ENCODE measurements around the gene NOS1. TPM values are rescaled to one million over a fixed set of nuclear protein-coding genes. Genes with fewer than 3 reads are reported as not detected.

Gene NOS1
- total and polyA plus RNA-seq, 2 of the 8 experiments (the other 6 are each of a cell fraction or from before 2014, with no cell fraction given) = 1.5 to 2.0 TPM

- no peak overlapping the region for H2BK15ac ChIP-seq (ENCODE audit: low read length)
- H2BK12ac ChIP-seq (ENCODE audit: low read depth, low read length) = no peak overlapping the region
- no peak overlapping the region for H3K4me3 ChIP-seq (ENCODE audit: extremely low read depth in 1 of 4, insufficient read depth in 2 of 4, low read depth in 3 of 4, low read length in 4 of 4)
- no peak overlapping the region for H3K14ac ChIP-seq (ENCODE audit: insufficient read length)
- H3K79me1 ChIP-seq (ENCODE audit: low read depth, low read length) = no peaks in the 10 kb centered on the region
- WGBS, 2 experiments (ENCODE audit: extremely low coverage in 1 of 2, insufficient coverage in 1 of 2, insufficient read length in 1 of 2, insufficient replicate concordance in 2 of 2, low coverage in 1 of 2, low lambda C conversion rate in 2 of 2, missing lambda C conversion rate in 1 of 2) = 86% methylated on average over 2 of the region's 2 CpGs; no CpG with 5 or more reads in 1 of the 2 experiments
- no peak overlapping the region for H3K23ac ChIP-seq (ENCODE audit: insufficient read length)
- H3K9me3 ChIP-seq (ENCODE audit: insufficient read depth in 2 of 2, low read depth in 1 of 2, low read length in 1 of 2) = no peaks in the 10 kb centered on the region
- no peaks in the 10 kb centered on the region for H3K36me3 ChIP-seq (ENCODE audit: control insufficient read depth in 2 of 4, insufficient read depth in 4 of 4, low read length in 3 of 4)
- H3K79me2 ChIP-seq (ENCODE audit: control insufficient read depth in 1 of 2, insufficient read depth in 2 of 2, low read length in 2 of 2) = no peaks in the 10 kb centered on the region
- no peak overlapping the region for H3K27ac ChIP-seq (ENCODE audit: low read depth, low read length)
- no peak overlapping the region for H3K4ac ChIP-seq (replicated peaks; ENCODE audit: insufficient read length, low read depth, low read length)
- ChIA-PET CTCF (ENCODE audit: partially characterized antibody) (interaction anchor here (1.0 to 2.0 kb wide), 3 partner anchors 9 to 109 kb away, joined by 3 to 7 read pairs (median 3); no protein-coding TSS in a partner anchor), POLR2A (ENCODE audit: partially characterized antibody) (interaction anchor here (0.9 kb wide), 1 partner anchor 11 kb away, joined by 3 read pairs; no protein-coding TSS in a partner anchor)
- H4K5ac ChIP-seq (ENCODE audit: insufficient read length, low read depth, low read length) = no peak overlapping the region
- H3K27me3 ChIP-seq (replicated peaks in 1 of 4; ENCODE audit: control insufficient read depth in 3 of 4, extremely low read depth in 1 of 4, insufficient read depth in 3 of 4, low read length in 3 of 4) = no peaks in the 10 kb centered on the region
- no peak overlapping the region for H2AK5ac ChIP-seq (ENCODE audit: low read depth, low read length)
- H3K4me1 ChIP-seq (replicated peaks in 1 of 4; ENCODE audit: control insufficient read depth in 3 of 4, insufficient read depth in 4 of 4, low read length in 3 of 4) = peaks cover 0 to 8% (median 5%) of the 10 kb centered on the region in 4 experiments; a peak in 4 of 7 replicates
- H4K8ac ChIP-seq (ENCODE audit: extremely low read depth, insufficient read depth, low read length) = no peak overlapping the region
- no peak overlapping the region for H2BK5ac ChIP-seq (ENCODE audit: low read depth, low read length)
- H3K18ac ChIP-seq (ENCODE audit: extremely low read depth, low read length) = no peak overlapping the region
- H3K56ac ChIP-seq (replicated peaks; ENCODE audit: insufficient read length, low read depth, low read length) = no peak overlapping the region
- no peaks in the 10 kb centered on the region for H4K20me1 ChIP-seq (replicated peaks in 1 of 2; ENCODE audit: control insufficient read depth in 1 of 2, insufficient read depth in 2 of 2, low read length in 2 of 2)
- no peak overlapping the region for H2BK120ac ChIP-seq (replicated peaks; ENCODE audit: low read depth, low read length)
- H4K91ac ChIP-seq (replicated peaks; ENCODE audit: insufficient read length, low read length) = no peak overlapping the region
- no peak overlapping the region for H2AFZ ChIP-seq (ENCODE audit: low read length)
- no peak overlapping the region for H3K4me2 ChIP-seq (ENCODE audit: insufficient read depth in 1 of 2, low read depth in 2 of 2, low read length in 2 of 2)
- no peak overlapping the region for H2BK20ac ChIP-seq (ENCODE audit: low read length)
- DNase-seq (ENCODE audit: low read depth in 1 of 2, low spot score in 2 of 2) = no peak
- no peak for FAIRE-seq
- no peak overlapping the region for H3K9ac ChIP-seq (replicated peaks in 1 of 4; ENCODE audit: extremely low read depth in 1 of 4, low read depth in 3 of 4, low read length in 3 of 4)
- H3K23me2 ChIP-seq (ENCODE audit: low read depth, low read length) = no peaks in the 10 kb centered on the region
- TF ChIP-seq RNF2 (IDR thresholded peaks at IDR 0.05; ENCODE audit: borderline replicate concordance, low read depth, low read length, missing control alignments, poor library complexity, severe bottlenecking) = no peak
- no peak for TF ChIP-seq POLR2A (IDR thresholded peaks at IDR 0.05; ENCODE audit: control extremely low read depth in 1 of 2, low read depth in 2 of 2, low read length in 2 of 2)
- no peak for TF ChIP-seq TEAD4 (IDR thresholded peaks at IDR 0.05; ENCODE audit: low read depth, low read length)
- TF ChIP-seq TBP (IDR thresholded peaks at IDR 0.05; ENCODE audit: low read depth, low read length) = no peak
- no peak for TF ChIP-seq POU5F1 (IDR thresholded peaks at IDR 0.05; ENCODE audit: low read depth, low read length)
- TF ChIP-seq EGR1 (IDR thresholded peaks at IDR 0.05; ENCODE audit: borderline replicate concordance, low read depth, low read length) = no peak
- no peak for TF ChIP-seq KDM5A (IDR thresholded peaks at IDR 0.05; ENCODE audit: low read length)
- TF ChIP-seq YY1 (IDR thresholded peaks at IDR 0.05; ENCODE audit: low read depth, low read length) = no peak
- no peak for TF ChIP-seq JUN (IDR thresholded peaks at IDR 0.05; ENCODE audit: low read depth, low read length)
- no peak for TF ChIP-seq MAFK (IDR thresholded peaks at IDR 0.05; ENCODE audit: low read depth, low read length)
- no peak for TF ChIP-seq TAF7 (optimal IDR thresholded peaks at IDR 0.05; ENCODE audit: borderline replicate concordance, low read depth, low read length)
- no peak for TF ChIP-seq TAF1 (IDR thresholded peaks at IDR 0.05; ENCODE audit: low read depth, low read length)
- TF ChIP-seq CEBPB (IDR thresholded peaks at IDR 0.05; ENCODE audit: low read depth, low read length) = no peak
- no peak for TF ChIP-seq E2F6 (IDR thresholded peaks at IDR 0.05)
- TF ChIP-seq KDM1A (IDR thresholded peaks at IDR 0.05; ENCODE audit: borderline replicate concordance, low read length) = no peak
Observed at GRCh38 chr12:117273091-117273490, 88.3 kb downstream of the NOS1 start.

All from H1 (cell line).